ENCODE data around the gene HADHB.

GRCh38 chr2:26229595-26229994 is 15.1 kb upstream of the HADHB start:
- TF ChIP-seq CTCF (IDR thresholded peaks at IDR 0.05) (no peak), POLR2A (IDR thresholded peaks at IDR 0.05) (no peak)

Data from esophagus squamous epithelium (tissue), 4 donors.